Stomach (tissue), 4 donors: Measurements from ENCODE around the gene OPCML.

Source experiments
- EP300 ChIP-seq: sonication (generic); formaldehyde crosslinking; IDR thresholded peaks from one replicate; pipeline ENCODE4 v1.6.1; 2017; ENCODE audit warnings: antibody characterized with exemption
- POLR2A ChIP-seq, 4 donors: fragments of 450-650 bp; IDR thresholded peaks; one replicate each; pipeline ENCODE4 v1.6.1; 2016; ENCODE audit warnings: antibody characterized with exemption in 4 of 4, control low read depth in 2 of 4, mild to moderate bottlenecking in 1 of 4, moderate library complexity in 1 of 4
- TF ChIP-seq, protein P1 (sequence below), 7 experiments: fragments of 450-650 bp in 4 of 7; fragments of 200-600 bp in 3 of 7; sonication (generic) in 3 of 7; IDR thresholded peaks; one replicate each; pipeline ENCODE4 v1.5.1; 2016 to 2019; ENCODE audit warnings: antibody characterized with exemption in 7 of 7, control low read depth in 2 of 7, mild to moderate bottlenecking in 1 of 7

GRCh38 chr11:132840660-132841059, 691.6 kb downstream of the OPCML start:
- TF ChIP-seq POLR2A (IDR thresholded peaks at IDR 0.05) (no peak), EP300 (no peak)
- TF ChIP-seq, protein P1, sequence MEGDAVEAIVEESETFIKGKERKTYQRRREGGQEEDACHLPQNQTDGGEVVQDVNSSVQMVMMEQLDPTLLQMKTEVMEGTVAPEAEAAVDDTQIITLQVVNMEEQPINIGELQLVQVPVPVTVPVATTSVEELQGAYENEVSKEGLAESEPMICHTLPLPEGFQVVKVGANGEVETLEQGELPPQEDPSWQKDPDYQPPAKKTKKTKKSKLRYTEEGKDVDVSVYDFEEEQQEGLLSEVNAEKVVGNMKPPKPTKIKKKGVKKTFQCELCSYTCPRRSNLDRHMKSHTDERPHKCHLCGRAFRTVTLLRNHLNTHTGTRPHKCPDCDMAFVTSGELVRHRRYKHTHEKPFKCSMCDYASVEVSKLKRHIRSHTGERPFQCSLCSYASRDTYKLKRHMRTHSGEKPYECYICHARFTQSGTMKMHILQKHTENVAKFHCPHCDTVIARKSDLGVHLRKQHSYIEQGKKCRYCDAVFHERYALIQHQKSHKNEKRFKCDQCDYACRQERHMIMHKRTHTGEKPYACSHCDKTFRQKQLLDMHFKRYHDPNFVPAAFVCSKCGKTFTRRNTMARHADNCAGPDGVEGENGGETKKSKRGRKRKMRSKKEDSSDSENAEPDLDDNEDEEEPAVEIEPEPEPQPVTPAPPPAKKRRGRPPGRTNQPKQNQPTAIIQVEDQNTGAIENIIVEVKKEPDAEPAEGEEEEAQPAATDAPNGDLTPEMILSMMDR (IDR thresholded peaks at IDR 0.05) = no peak
